Measurements from ENCODE around the gene GPR152.
"Not testable (repeated sequence)": the region's sequence is repeated elsewhere in the genome, so short reads cannot be mapped to it uniquely, and the experiment has no call there.

The GPR152 gene

GRCh38 chr11:67408437-67409200 lies 43.9 kb downstream of the GPR152 start:
- no peak for DNase-seq

DNA sequence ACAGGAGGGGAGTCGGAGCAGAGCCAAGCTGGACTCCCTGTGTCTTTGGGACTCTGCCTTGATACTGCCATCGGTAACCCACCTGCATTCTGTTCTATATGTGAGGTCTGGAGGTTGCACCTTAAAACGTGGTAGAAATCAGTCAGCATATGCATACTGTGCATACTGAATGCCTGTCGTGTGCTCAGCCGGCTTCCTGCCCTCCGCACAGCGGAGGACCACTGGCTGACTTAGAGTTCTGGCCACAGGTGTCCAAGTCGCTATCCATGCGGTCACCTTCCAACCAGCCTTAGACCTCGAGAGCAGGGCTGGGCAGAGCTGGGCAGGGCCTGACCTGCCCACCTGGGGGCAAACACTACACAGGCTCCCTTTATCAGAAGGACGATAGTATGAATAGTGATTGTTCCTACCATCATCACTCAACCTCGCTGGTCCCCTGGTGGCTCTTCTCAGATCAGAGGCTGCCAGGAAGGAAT lies 44.8 kb downstream of the GPR152 start:
- DNase-seq, result no peak

- DNase-seq, result no peak
These were observed 45.4 kb downstream of the GPR152 start for GRCh38 chr11:67406969-67407687.

- DNase-seq, result no peak
These were observed 46.0 kb downstream of the GPR152 start for GRCh38 chr11:67406420-67406968.

DNA sequence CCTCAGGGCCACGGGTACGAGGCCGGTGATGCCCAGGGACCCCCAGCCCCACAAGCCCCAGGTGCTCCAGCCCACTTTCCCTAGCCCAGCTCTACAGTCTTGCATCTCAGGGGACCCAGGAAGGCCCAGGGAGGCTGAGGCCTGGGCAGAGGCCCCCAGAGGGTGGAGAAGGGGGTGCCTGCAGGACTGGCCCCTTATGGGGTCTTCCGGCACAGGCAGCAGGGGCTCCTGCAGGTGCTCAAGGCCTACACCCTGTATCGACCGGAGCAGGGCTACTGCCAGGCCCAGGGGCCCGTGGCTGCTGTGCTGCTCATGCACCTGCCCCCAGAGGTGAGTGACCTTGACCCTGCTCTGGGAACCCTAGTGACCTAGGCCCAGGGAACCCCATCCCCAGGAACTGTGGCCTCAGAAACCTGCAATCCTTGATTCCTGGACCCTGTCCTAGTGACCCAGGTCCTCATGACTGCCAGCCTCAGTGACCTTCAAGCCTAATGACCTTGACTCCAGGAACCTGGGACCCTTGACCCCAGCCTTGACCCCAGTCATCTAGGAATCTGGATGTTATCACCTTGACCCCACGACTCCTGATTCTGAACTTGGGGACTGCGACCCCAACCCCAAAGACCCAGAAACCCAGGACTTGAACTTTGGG lies 46.7 kb downstream of the GPR152 start:
- DNase-seq, result no peak

GRCh38 chr11:67405196-67405567 lies 47.3 kb downstream of the GPR152 start:
- DNase-seq, result no peak

DNA sequence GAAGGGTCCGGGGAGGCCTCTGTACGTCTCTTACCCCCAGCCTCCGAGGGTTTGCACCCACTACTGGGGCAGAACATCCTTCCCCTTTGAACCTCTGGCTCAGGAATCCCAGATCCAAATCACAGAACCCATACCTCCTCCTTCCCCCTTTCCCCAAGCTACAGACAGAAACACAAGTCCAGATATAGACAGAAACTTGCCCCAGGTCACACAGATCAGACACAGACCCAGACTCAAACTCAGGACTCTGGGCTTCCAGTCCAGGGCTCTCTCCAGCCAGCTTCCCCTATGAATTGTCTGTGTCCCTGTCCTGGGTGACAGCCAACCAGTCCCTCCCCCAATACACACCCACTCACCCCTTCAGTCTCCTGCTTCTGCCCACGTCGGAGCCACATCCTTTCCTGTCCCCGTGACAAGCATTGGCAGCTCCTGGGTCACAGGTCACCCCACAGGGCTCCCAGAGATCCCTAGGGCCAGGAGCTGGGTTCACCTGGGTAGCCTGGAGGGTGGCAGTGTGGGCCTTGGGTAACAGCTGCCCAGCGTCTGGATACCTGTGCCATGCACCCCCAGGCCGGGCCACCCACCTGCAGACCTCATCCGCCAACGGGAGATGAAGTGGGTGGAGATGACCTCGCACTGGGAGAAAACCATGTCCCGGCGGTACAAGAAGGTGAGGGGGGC lies 47.9 kb downstream of the GPR152 start:
- no peak for DNase-seq

DNA sequence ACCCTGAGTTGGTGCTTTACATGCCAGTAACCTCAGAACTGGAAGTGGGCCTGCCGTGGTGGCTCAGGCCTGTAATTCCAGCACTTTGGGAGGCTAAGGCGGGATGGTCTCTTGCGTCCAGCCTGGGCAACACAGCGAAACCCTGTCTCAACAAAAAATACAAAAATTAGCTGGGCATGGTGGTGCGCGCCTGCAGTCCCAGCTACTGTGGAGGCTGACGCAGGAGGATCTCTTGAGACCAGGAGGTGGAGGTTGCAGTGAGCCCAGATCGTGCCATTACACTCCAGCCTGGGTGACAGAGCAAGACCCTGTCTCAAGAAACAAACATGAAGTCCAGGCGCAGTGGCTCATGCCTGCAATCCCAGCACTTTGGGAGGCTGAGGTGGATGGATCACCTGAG lies 49.4 kb downstream of the GPR152 start:
- DNase-seq, result not testable (repeated sequence)

DNA sequence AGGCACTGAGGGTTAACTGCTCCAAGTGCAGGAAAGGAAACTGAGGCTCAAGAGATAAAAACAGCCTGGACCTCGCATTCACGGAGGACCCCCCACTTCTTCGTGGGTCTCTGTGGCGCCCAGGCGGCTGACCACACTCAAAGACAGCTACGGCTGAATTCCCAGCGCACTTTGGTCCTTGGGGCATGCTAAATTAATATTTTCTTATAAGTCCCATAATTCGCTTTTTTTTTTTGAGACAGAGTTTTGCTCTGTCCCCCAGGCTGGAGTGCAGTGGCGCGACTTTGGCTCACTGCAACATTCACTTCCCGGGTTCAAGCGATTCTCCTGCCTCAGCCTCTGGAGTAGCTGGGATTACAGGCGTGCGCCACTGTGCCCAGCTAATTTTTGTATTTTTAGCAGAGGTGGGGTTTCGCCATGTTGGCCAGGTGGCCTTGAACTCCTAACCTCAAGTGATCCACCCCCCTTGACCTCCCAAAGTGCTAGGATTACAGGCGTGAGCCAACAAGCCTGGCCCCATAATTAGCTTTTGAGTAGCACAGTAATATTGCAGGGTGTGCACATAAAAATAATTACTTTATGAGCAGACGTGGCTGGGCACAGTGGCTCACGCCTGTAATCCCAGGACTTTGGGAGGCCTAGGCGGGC lies 50.2 kb downstream of the GPR152 start:
- not testable (repeated sequence) for DNase-seq

DNA sequence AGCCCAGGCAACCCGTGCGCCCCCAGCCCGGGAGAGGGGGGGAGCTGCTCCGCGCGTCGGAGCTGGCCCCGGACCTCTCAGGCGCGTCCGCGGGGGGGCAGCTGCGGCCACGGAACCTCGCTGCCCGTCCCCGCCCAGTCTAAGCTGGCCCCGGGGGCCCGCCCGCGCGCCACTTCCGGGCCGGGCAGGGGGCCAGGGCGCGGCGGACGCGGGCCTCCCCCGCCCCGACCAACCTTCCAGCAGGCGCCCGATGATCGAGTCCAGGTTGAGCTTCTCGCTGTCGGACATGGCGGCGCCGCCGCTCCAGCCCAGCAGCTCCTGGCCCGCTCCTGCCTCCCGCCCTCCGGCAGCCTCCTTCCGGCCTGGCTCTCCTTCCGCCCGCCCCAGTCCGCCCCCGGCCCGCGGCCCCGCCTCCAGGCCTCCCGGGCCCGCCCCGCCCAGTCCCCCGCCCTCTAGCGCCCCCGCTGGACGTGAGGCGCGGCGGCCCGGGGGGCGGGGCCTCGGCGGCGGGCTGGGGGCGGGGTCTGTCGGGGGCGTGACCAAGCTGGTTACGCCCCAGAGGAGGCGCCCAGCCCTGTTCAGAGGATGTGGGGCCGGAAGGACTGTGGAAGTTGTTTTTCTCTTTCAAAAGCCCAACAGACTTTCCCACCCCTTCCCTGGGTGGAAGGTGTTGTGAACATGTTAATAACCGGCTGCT lies 50.9 kb downstream of the GPR152 start, which contains the start of gene PPP1CA:
Gene PPP1CA, minus strand, starts transcription at position 364 of the 697 bp plus-strand sequence. Its CDS starts 76 bp downstream, at position 288.
- peak; percentile 87 for DNase-seq
